Epithelial cell of proximal tubule (primary cell): ENCODE data around the gene DEXI. TPM values are rescaled to one million over a fixed set of nuclear protein-coding genes. Genes with fewer than 3 reads are reported as not detected.
A peak's percentile ranks its signal among the peaks of the same experiment; 100 is the strongest.
"Not testable (repeated sequence)": the region's sequence is repeated elsewhere in the genome, so short reads cannot be mapped to it uniquely, and the experiment has no call there.

Experiments used
- DNase-seq: peaks from one replicate; pipeline ENCODE4 v3.0.0-alpha.2; 2011; ENCODE audit warnings: low read depth
- H3K4me3 ChIP-seq: 2 replicates; pipeline ENCODE4 v1.5.1; 2011; ENCODE audit warnings: low read depth, mild to moderate bottlenecking, low read length
- total RNA-seq: library from RNA; depleted of rRNA; stranded (reverse); fragments of >200 nt; gene quantifications from 2 replicates; pipeline ENCODE4 v1.2.3, GENCODE V29; 2015
- TF ChIP-seq, protein P1 (sequence below): conservative IDR thresholded peaks from 2 replicates; pipeline ENCODE4 v1.5.1; 2012; ENCODE audit warnings: low read depth, mild to moderate bottlenecking, low read length

Gene DEXI
- total RNA-seq, 1 donor from 2014 or later = 43.9 TPM

DNA sequence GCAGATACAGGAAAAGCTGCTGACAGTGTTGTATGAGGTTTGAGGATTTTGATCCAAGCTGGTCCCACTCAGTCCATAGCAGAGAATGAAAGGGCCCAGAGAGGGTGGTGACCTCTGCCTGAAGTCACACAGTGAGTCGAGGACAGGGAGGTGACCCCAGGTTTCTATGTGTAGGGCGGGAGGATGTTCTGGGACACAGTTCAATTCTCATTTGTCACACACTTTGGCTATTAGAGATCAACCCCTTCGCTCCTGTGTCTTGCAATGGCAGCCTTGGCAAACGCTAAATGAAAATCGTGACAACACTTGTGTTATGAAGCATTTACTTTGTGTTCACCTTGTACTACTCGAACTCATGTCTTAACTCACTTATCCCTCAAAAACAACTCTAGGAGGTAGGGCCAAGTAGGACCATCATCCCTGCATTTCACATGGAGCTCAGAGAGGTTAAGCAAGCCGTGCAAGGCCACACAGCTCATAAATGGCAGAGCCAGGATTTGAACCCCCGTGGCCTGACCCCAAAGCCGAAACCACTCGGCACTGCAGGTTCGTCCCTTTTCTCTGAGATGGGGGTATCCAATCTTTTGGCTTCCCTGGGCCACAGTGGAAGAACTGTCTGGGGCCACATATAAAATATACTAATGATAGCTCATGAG, 10.2 kb downstream of the DEXI start:
- DNase-seq = no peak
- TF ChIP-seq, protein P1, sequence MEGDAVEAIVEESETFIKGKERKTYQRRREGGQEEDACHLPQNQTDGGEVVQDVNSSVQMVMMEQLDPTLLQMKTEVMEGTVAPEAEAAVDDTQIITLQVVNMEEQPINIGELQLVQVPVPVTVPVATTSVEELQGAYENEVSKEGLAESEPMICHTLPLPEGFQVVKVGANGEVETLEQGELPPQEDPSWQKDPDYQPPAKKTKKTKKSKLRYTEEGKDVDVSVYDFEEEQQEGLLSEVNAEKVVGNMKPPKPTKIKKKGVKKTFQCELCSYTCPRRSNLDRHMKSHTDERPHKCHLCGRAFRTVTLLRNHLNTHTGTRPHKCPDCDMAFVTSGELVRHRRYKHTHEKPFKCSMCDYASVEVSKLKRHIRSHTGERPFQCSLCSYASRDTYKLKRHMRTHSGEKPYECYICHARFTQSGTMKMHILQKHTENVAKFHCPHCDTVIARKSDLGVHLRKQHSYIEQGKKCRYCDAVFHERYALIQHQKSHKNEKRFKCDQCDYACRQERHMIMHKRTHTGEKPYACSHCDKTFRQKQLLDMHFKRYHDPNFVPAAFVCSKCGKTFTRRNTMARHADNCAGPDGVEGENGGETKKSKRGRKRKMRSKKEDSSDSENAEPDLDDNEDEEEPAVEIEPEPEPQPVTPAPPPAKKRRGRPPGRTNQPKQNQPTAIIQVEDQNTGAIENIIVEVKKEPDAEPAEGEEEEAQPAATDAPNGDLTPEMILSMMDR = no peak
- no peak overlapping the region for H3K4me3 ChIP-seq

DNA sequence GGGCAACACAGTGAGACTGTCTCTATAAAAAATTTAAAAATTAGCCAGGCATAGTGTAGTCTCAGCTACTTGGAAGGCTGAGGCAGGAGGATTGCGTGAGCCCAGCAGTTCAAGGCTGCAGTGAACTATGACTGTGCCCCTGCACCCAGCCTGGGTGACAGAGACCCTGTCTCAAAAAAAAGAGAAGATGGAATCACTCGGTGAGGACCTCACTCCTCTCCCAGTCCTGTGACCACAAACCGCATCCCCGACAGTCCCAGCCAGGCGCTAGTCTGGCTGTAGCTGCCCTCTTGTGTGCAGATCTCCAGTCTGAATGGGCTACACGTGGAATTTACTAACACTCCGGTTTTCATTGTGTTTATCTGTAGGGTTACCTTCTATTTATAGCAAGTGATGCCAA, 11.1 kb downstream of the DEXI start:
- TF ChIP-seq, protein P1 = no peak
- no peak for DNase-seq
- no peak overlapping the region for H3K4me3 ChIP-seq

DNA sequence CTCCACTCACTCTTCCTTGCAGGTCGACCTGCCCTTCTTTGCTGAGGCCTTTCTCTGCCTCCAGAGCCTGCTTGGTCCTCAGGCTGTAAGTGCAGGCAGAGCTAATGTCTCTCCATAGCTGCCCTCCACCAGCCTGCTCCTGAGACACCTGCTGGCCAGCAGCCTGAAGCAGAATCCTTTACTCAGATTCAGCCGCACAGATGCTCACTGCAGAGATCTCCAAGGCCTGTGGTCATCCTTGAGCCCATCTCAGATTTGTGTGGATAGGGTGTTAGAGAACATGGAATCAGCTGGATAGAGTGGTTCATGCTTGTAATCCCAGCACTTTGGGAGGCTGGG, 11.5 kb downstream of the DEXI start:
- DNase-seq = no peak
- TF ChIP-seq, protein P1 = peak; percentile 26

DNA sequence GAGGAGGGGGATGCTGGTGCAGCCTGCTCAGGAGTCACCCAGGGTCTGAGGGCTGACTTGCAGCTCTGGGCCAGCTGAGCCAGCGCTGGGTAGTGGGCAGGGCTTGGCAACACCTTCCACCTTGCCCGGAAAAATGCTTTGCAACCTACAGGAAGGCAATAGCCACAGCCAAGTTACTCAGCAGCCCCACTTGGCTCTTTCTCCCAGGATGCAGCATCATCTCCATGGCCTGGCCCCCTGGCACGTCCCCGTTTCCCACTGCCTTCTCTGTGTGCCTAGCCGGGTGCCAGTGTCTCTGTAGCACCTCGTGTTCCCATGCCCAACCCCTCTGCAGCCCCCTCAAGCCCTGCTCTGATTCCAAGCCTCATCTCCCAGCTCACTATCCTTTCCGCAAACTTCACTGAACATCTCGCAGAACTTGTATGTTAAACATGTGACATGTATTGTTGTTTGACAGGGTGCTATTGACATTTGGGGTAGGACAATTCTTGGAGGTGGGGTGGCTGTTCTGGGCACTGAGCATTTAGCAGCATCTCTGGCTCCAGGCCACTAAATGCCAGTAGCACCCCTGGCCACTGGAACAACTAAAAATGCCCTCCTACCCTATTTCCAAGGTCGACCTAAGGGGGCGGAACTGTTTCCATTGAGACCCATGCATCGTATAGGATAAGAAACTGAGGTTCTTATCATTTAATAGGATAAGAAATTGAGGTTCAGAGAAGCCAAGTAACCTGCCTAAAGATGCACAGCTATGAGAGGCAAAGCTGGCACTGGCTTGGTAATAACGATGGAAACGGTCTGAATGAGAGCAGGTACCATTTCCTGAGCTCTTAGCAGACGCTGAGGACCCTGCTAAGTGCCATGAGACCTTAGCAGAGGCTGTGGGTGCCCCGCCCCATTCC, 12.2 kb downstream of the DEXI start:
- H3K4me3 ChIP-seq = no peak overlapping the region
- DNase-seq = no peak
- TF ChIP-seq, protein P1 = no peak

More for the DNA sequence above, 11.5 kb downstream of the DEXI start:
- no peak overlapping the region for H3K4me3 ChIP-seq

DNA sequence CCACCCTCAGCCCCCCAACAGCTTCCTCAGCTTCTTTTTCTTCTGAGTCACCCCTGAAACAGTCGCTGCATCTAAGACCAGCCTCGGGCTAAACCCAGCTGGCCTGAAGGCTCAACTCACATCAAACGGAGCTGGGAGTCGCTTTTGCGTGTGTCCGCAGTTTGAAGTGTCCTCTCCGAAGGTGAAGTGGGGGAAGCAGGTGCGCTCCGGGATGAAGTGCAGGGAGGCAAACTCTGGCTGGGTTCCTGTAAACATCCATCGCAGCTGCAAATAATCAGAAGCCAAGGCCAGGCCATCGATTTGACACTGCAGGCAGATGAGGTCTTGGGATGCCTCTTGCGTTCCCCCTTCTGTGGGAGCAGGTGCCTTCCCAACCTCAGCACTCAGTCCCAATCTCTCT, 13.2 kb downstream of the DEXI start:
- not testable (repeated sequence) for DNase-seq, H3K4me3 ChIP-seq

DNA sequence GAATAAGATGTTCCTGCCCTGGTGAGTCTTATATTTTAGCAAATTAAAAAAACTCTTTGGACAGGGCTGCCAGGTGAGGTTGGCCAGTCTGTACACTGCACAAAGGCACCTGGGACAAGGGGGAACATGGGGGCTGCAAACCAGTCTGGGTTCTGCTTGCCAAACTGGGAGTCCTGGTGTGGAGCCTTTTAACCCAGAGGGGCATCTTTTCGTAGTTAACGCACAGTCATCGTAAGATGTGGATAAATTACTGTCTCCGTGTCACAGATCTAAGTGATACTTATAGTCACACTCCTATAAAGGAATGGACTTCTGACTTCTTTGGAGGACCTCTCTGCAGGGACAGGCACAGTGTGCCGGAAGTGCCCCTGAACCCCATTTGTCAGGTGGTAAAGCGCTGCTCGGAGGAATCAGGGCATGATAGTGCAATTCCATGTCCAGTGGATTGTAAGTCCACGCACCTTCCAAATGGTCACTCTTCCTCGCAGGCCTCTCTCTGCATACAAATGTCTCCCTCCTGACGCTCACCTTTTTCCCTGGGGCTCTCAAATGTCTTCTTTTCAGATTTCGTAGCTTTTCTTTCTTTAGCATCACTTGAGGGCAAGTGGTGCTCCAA, 14.7 kb downstream of the DEXI start:
- H3K4me3 ChIP-seq = no peak overlapping the region
- no peak for DNase-seq
- TF ChIP-seq, protein P1 = no peak

DNA sequence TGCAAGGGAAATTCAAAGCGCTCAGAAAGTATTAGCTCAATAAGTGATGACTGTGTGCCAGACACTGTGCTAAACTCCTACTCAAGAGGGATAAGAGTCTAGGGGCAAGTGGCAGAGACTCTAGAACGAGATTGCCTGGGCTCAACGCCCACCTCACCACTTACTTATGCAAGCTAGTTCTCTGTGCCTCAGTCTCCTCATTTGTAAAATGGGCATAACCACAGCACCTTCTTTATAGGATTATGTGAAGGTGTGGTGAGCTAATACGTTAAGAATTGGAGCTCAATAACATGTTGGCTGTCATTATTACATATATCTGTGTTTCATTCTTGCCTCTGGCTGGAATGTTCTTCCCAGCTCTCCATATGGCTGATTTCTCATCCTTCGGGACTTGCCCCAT, 15.4 kb downstream of the DEXI start:
- TF ChIP-seq, protein P1 = no peak
- DNase-seq = no peak
- no peak overlapping the region for H3K4me3 ChIP-seq
